ENCODE data around the gene DCUN1D2.

DCUN1D2 gene

GRCh38 chr13:113412440-113412839 lies 78.1 kb downstream of the DCUN1D2 start:
- H3K36me3 ChIP-seq = peaks cover 0 to 19% (median 9%) of the 10 kb centered on the region in 11 experiments; a peak in 14 of 22 replicates
- H3K4me2 ChIP-seq = peak overlapping the region in 4 of 11 experiments; percentile 21 to 98 (median 96); a peak in 9 of 22 replicates
- H3K9me3 ChIP-seq (replicated peaks in 1 of 11) = peaks cover 0 to 26% (median 14%) of the 10 kb centered on the region in 11 experiments; a peak in 16 of 22 replicates
- peaks cover 17 to 27% (median 22%) of the 10 kb centered on the region in 11 experiments for H3K27me3 ChIP-seq
- TF ChIP-seq Cebpa-rat (IDR thresholded peaks at IDR 0.05) = no peak
- H3K4me1 ChIP-seq = peaks cover 85 to 96% (median 90%) of the 10 kb centered on the region in 10 experiments
- H3K9ac ChIP-seq = no peak overlapping the region
- H3K27ac ChIP-seq = peak overlapping the region in 2 of 11 experiments; percentile 99; a peak in 4 of 22 replicates
- H3K4me3 ChIP-seq = peak overlapping the region in 1 of 10 experiments; percentile 75; a peak in 1 of 20 replicates
- H4K20me1 ChIP-seq = peaks cover 0 to 23% (median 0%) of the 10 kb centered on the region in 11 experiments; a peak in 7 of 22 replicates

- Histone ChIP-seq H3K27me3 (peaks cover 7 to 27% (median 13%) of the 10 kb centered on the region in 11 experiments; a peak in 21 of 22 replicates), H4K20me1 (peaks cover 0 to 19% (median 0%) of the 10 kb centered on the region in 11 experiments; a peak in 4 of 22 replicates), H3K4me2 (peak overlapping the region; percentile 90 to 100 (median 98)), H3K36me3 (peaks cover 0 to 19% (median 9%) of the 10 kb centered on the region in 11 experiments; a peak in 14 of 22 replicates), H3K9ac (peak overlapping the region; percentile 84 to 95 (median 91); a peak in 21 of 22 replicates), H3K9me3 (replicated peaks in 1 of 11) (peaks cover 0 to 26% (median 14%) of the 10 kb centered on the region in 11 experiments; a peak in 16 of 22 replicates), H3K4me3 (peak overlapping the region; percentile 54 to 75 (median 68)), H3K27ac (peak overlapping the region; percentile 93 to 99 (median 96)), H3K4me1 (peaks cover 85 to 96% (median 90%) of the 10 kb centered on the region in 10 experiments)
- peak in 3 of 11 experiments; percentile 23 to 51 (median 33); a peak in 2 of 22 replicates for TF ChIP-seq Cebpa-rat (IDR thresholded peaks at IDR 0.05)
These were observed 79.1 kb downstream of the DCUN1D2 start for GRCh38 chr13:113411216-113412023.

DNA sequence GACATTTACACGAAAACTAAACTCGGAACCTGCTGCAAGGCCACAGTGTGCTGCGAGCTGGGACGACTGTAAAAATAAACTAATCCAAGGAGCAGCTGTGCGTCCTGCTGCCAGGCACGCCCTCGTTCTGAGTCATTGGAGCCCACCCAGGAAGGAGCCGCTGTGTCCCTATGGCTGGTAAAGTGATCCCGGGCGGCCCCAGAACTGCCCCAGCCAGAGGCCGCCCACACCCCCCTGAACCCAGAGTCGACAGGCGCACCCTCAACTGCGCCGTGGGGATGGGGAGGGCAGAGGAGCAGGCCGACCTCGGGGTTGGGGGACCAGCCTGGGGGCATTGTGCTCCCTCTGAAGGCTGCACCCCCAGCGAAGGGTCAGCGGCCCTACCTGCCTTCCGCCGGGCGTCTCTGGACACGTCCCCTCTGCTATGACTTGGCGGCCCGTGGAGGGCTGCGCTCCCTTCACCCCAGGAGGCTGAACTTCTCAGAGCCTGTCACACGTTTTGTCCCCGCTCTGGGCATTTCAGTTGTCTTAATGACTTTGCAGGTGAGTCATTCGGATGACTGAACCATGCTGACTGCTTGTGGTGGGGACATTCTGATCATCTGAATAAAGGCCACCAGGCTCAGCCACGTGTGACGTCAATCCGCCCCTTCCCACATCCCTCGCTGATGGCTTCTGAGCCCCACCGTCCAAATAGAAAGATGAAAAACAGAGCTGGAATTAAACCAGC lies 79.9 kb downstream of the DCUN1D2 start:
- Histone ChIP-seq H3K4me3 (peak overlapping the region; percentile 54 to 75 (median 68)), H3K36me3 (peaks cover 0 to 19% (median 9%) of the 10 kb centered on the region in 11 experiments; a peak in 14 of 22 replicates), H3K27me3 (peaks cover 0 to 27% (median 6%) of the 10 kb centered on the region in 11 experiments; a peak in 15 of 22 replicates), H3K9me3 (replicated peaks in 1 of 11) (peaks cover 0 to 26% (median 14%) of the 10 kb centered on the region in 11 experiments; a peak in 16 of 22 replicates), H3K4me1 (peaks cover 87 to 96% (median 90%) of the 10 kb centered on the region in 10 experiments), H3K27ac (peak overlapping the region; percentile 93 to 99 (median 96)), H3K9ac (peak overlapping the region; percentile 84 to 95 (median 91)), H4K20me1 (peaks cover 0 to 18% (median 0%) of the 10 kb centered on the region in 11 experiments; a peak in 1 of 22 replicates), H3K4me2 (peak overlapping the region; percentile 90 to 100 (median 98))
- TF ChIP-seq Cebpa-rat (IDR thresholded peaks at IDR 0.05) = no peak

- Histone ChIP-seq H3K36me3 (peaks cover 0 to 17% (median 9%) of the 10 kb centered on the region in 11 experiments; a peak in 14 of 22 replicates), H3K9me3 (replicated peaks in 1 of 11) (peaks cover 0 to 26% (median 14%) of the 10 kb centered on the region in 11 experiments; a peak in 16 of 22 replicates), H3K4me2 (peak overlapping the region; percentile 90 to 100 (median 98)), H3K4me1 (peaks cover 78 to 96% (median 89%) of the 10 kb centered on the region in 10 experiments), H3K27me3 (peaks cover 0 to 39% (median 0%) of the 10 kb centered on the region in 11 experiments; a peak in 7 of 22 replicates), H3K27ac (peak overlapping the region in 9 of 11 experiments; percentile 39 to 99 (median 96); a peak in 17 of 22 replicates), H3K4me3 (peak overlapping the region in 7 of 10 experiments; percentile 60 to 74 (median 65); a peak in 7 of 20 replicates), H4K20me1 (peaks cover 0 to 25% (median 0%) of the 10 kb centered on the region in 11 experiments; a peak in 3 of 22 replicates), H3K9ac (peak overlapping the region in 7 of 11 experiments; percentile 55 to 94 (median 84); a peak in 12 of 22 replicates)
- no peak for TF ChIP-seq Cebpa-rat (IDR thresholded peaks at IDR 0.05)
These were observed 81.9 kb downstream of the DCUN1D2 start for GRCh38 chr13:113408562-113408961.

DNA sequence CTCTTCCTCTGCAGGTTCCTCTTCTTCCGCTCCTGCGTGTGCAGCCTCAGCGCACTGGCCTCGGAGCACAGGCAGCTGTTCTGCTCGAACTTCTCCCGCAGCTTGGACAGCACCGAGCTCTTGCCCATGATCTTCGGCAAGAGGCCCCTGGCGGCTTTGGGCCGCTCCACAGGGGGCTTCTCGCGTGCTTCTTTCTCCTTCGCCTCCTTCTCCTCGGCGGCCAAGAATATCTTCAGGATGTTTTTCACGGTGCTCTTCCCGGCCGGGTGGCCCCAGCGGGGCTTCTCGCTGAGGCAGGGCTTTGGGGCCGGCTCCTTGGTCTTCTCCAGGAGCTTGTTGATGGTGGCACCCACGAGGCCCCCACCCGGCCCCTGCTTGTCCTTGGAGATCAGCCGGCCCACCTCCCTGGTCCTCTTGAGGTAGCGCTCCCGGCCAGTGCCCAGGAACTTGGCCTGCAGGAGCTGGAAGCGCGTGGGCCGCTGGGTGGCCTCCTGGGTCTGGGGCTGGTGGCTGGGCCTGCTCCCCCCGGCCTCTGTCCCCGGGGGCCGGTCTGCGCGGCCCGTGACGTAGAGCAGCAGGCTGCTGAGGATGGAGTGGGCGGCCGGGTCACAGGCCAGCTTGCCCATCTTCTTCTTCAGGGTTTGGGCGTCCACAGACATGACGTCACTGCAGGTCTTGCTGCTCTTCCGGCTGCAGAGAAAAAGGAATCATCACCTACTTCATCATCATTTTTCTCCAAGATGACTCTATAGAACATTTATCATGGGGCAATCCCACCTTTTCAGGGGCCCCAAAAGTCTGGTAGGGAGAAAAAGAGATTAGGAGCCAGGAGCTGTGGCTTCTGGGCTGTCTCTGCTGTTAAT lies 82.7 kb downstream of the DCUN1D2 start:
- Histone ChIP-seq H3K4me3 (peak overlapping the region in 9 of 10 experiments; percentile 32 to 70 (median 60); a peak in 18 of 20 replicates), H3K27me3 (peaks cover 0 to 47% (median 0%) of the 10 kb centered on the region in 11 experiments; a peak in 7 of 22 replicates), H3K27ac (peak overlapping the region in 10 of 11 experiments; percentile 28 to 99 (median 91); a peak in 19 of 22 replicates), H4K20me1 (peaks cover 0 to 25% (median 0%) of the 10 kb centered on the region in 11 experiments; a peak in 4 of 22 replicates), H3K4me1 (peaks cover 77 to 97% (median 91%) of the 10 kb centered on the region in 10 experiments), H3K9me3 (replicated peaks in 1 of 11) (peaks cover 0 to 19% (median 13%) of the 10 kb centered on the region in 11 experiments; a peak in 16 of 22 replicates), H3K36me3 (peaks cover 0 to 9% (median 4%) of the 10 kb centered on the region in 11 experiments; a peak in 10 of 22 replicates), H3K4me2 (peak overlapping the region; percentile 90 to 100 (median 98)), H3K9ac (peak overlapping the region in 10 of 11 experiments; percentile 21 to 92 (median 68); a peak in 18 of 22 replicates)
- no peak for TF ChIP-seq Cebpa-rat (IDR thresholded peaks at IDR 0.05)

DNA sequence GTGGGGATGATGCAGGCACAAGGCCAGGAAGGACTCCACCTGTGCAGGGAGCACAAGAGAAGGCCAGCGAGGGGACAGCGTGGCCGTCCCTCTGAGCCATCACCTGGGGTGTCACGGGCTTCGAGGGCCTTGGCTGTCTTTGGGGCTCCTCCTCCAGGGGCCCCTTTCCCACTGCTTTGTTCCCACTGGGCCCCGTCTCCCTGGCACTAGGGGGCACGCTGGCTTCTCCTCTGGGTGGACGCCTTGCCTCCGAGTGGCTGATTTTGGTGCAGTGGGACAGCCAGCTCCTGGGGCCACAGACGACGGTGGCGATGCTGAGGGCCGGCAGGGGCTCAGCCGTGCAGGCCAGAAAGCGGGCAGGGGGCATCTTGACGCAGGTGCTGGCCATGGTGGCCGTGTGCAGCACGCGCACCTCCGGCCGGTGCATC lies 83.4 kb downstream of the DCUN1D2 start:
- Histone ChIP-seq H4K20me1 (peaks cover 0 to 31% (median 0%) of the 10 kb centered on the region in 11 experiments; a peak in 4 of 22 replicates), H3K27me3 (peaks cover 0 to 54% (median 0%) of the 10 kb centered on the region in 11 experiments; a peak in 8 of 22 replicates), H3K27ac (peak overlapping the region in 9 of 11 experiments; percentile 28 to 99 (median 96); a peak in 16 of 22 replicates), H3K9ac (peak overlapping the region in 9 of 11 experiments; percentile 31 to 92 (median 68); a peak in 16 of 22 replicates), H3K9me3 (replicated peaks in 1 of 11) (peaks cover 0 to 13% (median 7%) of the 10 kb centered on the region in 11 experiments; a peak in 14 of 22 replicates), H3K36me3 (peaks cover 0 to 4% (median 0%) of the 10 kb centered on the region in 11 experiments; a peak in 1 of 22 replicates), H3K4me1 (peaks cover 78 to 100% (median 97%) of the 10 kb centered on the region in 10 experiments), H3K4me2 (peak overlapping the region; percentile 90 to 100 (median 98)), H3K4me3 (peak overlapping the region in 9 of 10 experiments; percentile 32 to 70 (median 60); a peak in 18 of 20 replicates)
- TF ChIP-seq Cebpa-rat (IDR thresholded peaks at IDR 0.05) = no peak
